Measurements from ENCODE around the gene ANXA1. TPM values are rescaled to one million over a fixed set of nuclear protein-coding genes. Genes with fewer than 3 reads are reported as not detected.

ANXA1 gene
- total and polyA plus RNA-seq, 10 of the 15 experiments (the other 5 are each of a cell fraction or from before 2014, with no cell fraction given) = 6.6 to 30.1 (median 12.6) TPM

GRCh38 chr9:73114058-73114457 lies 37.6 kb upstream of the ANXA1 start:
- Histone ChIP-seq H3K4me3 (no peak overlapping the region), H3K27me3 (replicated peaks in 1 of 2; ENCODE audit: control insufficient read depth in 2 of 2, insufficient read depth in 2 of 2, low read length in 1 of 2) (no peaks in the 10 kb centered on the region), H3K9ac (ENCODE audit: control insufficient read depth, insufficient read depth, low read length) (no peak overlapping the region), H4K20me1 (ENCODE audit: control insufficient read depth, insufficient read depth) (no peaks in the 10 kb centered on the region), H2AFZ (ENCODE audit: control insufficient read depth, low read depth, low read length) (no peak overlapping the region), H3K27ac (ENCODE audit: control insufficient read depth, insufficient read depth) (no peak overlapping the region), H3K79me2 (ENCODE audit: control insufficient read depth, insufficient read depth, low read length) (no peaks in the 10 kb centered on the region), H3K4me1 (ENCODE audit: control insufficient read depth, insufficient read depth, low read length) (no peaks in the 10 kb centered on the region), H3K4me2 (ENCODE audit: control insufficient read depth, insufficient read depth) (no peak overlapping the region), H3K9me3 (replicated peaks; ENCODE audit: control insufficient read depth, insufficient read depth, low read length) (no peaks in the 10 kb centered on the region), H3K36me3 (ENCODE audit: control insufficient read depth in 2 of 2, insufficient read depth in 2 of 2, low read length in 1 of 2) (no peaks in the 10 kb centered on the region)
- DNase-seq (ENCODE audit: low read depth, low spot score) (no peak), ATAC-seq (no peak), FAIRE-seq (no peak)
- TF ChIP-seq WRNIP1 (IDR thresholded peaks at IDR 0.05; ENCODE audit: borderline replicate concordance, low read depth, low read length) = no peak
- no peak for TF ChIP-seq SP1 (IDR thresholded peaks at IDR 0.05; ENCODE audit: low read depth, low read length)
- no peak for TF ChIP-seq ZNF207 (IDR thresholded peaks at IDR 0.05; ENCODE audit: borderline replicate concordance)
- no peak for TF ChIP-seq ATF7 (IDR thresholded peaks at IDR 0.05; ENCODE audit: low read depth)
- TF ChIP-seq SUPT20H (IDR thresholded peaks at IDR 0.05; ENCODE audit: borderline replicate concordance, control insufficient read depth, low read depth, low read length) = no peak
- intact Hi-C loops (cut with micrococcal nuclease; ENCODE audit: unreplicated experiment) (no loop called here), in situ Hi-C loops (cut with MboI) (no loop called here)
- BruUV-seq (replicated peaks) = no TSS peak
- ChIA-PET CTCF (interaction anchor here (1.2 to 9.1 kb wide), 3 partner anchors 59 to 94 kb away, joined by 3 to 174 read pairs (median 4); no protein-coding TSS in a partner anchor), SMC1A (ENCODE audit: uncharacterized antibody, unreplicated experiment) (interaction anchor here (0.6 to 2.3 kb wide), 4 partner anchors 37 to 107 kb away, joined by 3 to 6 read pairs (median 5); partner anchors contain the start of gene ANXA1), POLR2A (interaction anchor here (0.9 kb wide), 1 partner anchor 16 kb away, joined by 3 read pairs; no protein-coding TSS in a partner anchor), RAD21 (ENCODE audit: unreplicated experiment) (interaction anchor here (1.3 kb wide), 1 partner anchor 21 kb away, joined by 3 read pairs; no protein-coding TSS in a partner anchor)

GRCh38 chr9:73114958-73115357 lies 36.7 kb upstream of the ANXA1 start:
- ATAC-seq = no peak
- Histone ChIP-seq H3K4me1 (ENCODE audit: control insufficient read depth, insufficient read depth, low read length) (no peaks in the 10 kb centered on the region), H3K4me2 (ENCODE audit: control insufficient read depth, insufficient read depth) (no peak overlapping the region), H3K36me3 (ENCODE audit: control insufficient read depth in 2 of 2, insufficient read depth in 2 of 2, low read length in 1 of 2) (no peaks in the 10 kb centered on the region), H3K9ac (ENCODE audit: control insufficient read depth, insufficient read depth, low read length) (no peak overlapping the region), H3K27me3 (replicated peaks in 1 of 2; ENCODE audit: control insufficient read depth in 2 of 2, insufficient read depth in 2 of 2, low read length in 1 of 2) (no peaks in the 10 kb centered on the region), H3K9me3 (replicated peaks; ENCODE audit: control insufficient read depth, insufficient read depth, low read length) (no peaks in the 10 kb centered on the region), H3K4me3 (no peak overlapping the region), H2AFZ (ENCODE audit: control insufficient read depth, low read depth, low read length) (no peak overlapping the region), H3K27ac (ENCODE audit: control insufficient read depth, insufficient read depth) (no peak overlapping the region), H4K20me1 (ENCODE audit: control insufficient read depth, insufficient read depth) (no peaks in the 10 kb centered on the region), H3K79me2 (ENCODE audit: control insufficient read depth, insufficient read depth, low read length) (no peaks in the 10 kb centered on the region)
- BruUV-seq (replicated peaks) = no TSS peak
- WGBS (ENCODE audit: insufficient coverage, insufficient replicate concordance, low lambda C conversion rate, missing lambda C conversion rate) = 41% methylated on average over 1 of the region's 1 CpG
- ChIA-PET SMC1A (ENCODE audit: uncharacterized antibody, unreplicated experiment) (interaction anchor here (1.3 to 1.6 kb wide), 3 partner anchors 36 to 68 kb away, joined by 4 to 6 read pairs (median 4); partner anchors contain the start of gene ANXA1), RAD21 (ENCODE audit: unreplicated experiment) (no interaction called here), CTCF (interaction anchor here (0.7 to 9.1 kb wide), 4 partner anchors 7 to 93 kb away, joined by 3 to 174 read pairs (median 4); no protein-coding TSS in a partner anchor), POLR2A (interaction anchor here (0.9 kb wide), 1 partner anchor 15 kb away, joined by 3 read pairs; no protein-coding TSS in a partner anchor)
- intact Hi-C loops (cut with micrococcal nuclease; ENCODE audit: unreplicated experiment) (no loop called here), in situ Hi-C loops (cut with MboI) (no loop called here)
- TF ChIP-seq CBX5 (IDR thresholded peaks at IDR 0.05; ENCODE audit: low read depth) (no peak), NRF1 (conservative IDR thresholded peaks at IDR 0.05; ENCODE audit: low read depth, low read length) (no peak), POLR2AphosphoS2 (IDR thresholded peaks at IDR 0.05; ENCODE audit: low read depth, low read length) (no peak), POLR2A (IDR thresholded peaks at IDR 0.05; ENCODE audit: low read depth, low read length) (no peak)
- TF ChIP-seq, protein P1, sequence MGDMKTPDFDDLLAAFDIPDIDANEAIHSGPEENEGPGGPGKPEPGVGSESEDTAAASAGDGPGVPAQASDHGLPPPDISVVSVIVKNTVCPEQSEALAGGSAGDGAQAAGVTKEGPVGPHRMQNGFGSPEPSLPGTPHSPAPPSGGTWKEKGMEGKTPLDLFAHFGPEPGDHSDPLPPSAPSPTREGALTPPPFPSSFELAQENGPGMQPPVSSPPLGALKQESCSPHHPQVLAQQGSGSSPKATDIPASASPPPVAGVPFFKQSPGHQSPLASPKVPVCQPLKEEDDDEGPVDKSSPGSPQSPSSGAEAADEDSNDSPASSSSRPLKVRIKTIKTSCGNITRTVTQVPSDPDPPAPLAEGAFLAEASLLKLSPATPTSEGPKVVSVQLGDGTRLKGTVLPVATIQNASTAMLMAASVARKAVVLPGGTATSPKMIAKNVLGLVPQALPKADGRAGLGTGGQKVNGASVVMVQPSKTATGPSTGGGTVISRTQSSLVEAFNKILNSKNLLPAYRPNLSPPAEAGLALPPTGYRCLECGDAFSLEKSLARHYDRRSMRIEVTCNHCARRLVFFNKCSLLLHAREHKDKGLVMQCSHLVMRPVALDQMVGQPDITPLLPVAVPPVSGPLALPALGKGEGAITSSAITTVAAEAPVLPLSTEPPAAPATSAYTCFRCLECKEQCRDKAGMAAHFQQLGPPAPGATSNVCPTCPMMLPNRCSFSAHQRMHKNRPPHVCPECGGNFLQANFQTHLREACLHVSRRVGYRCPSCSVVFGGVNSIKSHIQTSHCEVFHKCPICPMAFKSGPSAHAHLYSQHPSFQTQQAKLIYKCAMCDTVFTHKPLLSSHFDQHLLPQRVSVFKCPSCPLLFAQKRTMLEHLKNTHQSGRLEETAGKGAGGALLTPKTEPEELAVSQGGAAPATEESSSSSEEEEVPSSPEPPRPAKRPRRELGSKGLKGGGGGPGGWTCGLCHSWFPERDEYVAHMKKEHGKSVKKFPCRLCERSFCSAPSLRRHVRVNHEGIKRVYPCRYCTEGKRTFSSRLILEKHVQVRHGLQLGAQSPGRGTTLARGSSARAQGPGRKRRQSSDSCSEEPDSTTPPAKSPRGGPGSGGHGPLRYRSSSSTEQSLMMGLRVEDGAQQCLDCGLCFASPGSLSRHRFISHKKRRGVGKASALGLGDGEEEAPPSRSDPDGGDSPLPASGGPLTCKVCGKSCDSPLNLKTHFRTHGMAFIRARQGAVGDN (IDR thresholded peaks at IDR 0.05) = no peak
- no peak for DNase-seq (ENCODE audit: low read depth, low spot score)
- no peak for FAIRE-seq

Measured in GM12878 (cell line).